Natural killer cell (primary cell): ENCODE results near the gene CGB5. TPM values are rescaled to one million over a fixed set of nuclear protein-coding genes. Genes with fewer than 3 reads are reported as not detected.
A peak's percentile ranks its signal among the peaks of the same experiment; 100 is the strongest.

Experiments used
- ATAC-seq, 3 donors: fragments of 150-1000 bp in 2 of 3; fragments of 200-7000 bp in 1 of 3; cut with Tn5 transposase; 1 replicate in 1 of 3; 2 replicates in 2 of 3; pipeline ENCODE4 v1.10.0; 2021; ENCODE audit warnings: mild to moderate bottlenecking in 2 of 3, moderate library complexity in 2 of 3
- DNase-seq, 2 donors: peaks; one replicate each; pipeline versions ENCODE4 v3.0.0 to v3.0.0-alpha.2; 2013 to 2021; ENCODE audit warnings: mixed read lengths in 1 of 2
- H3K27ac ChIP-seq: one replicate; pipeline ENCODE4 v1.5.1; 2013; ENCODE audit warnings: mild to moderate bottlenecking, low read length
- H3K27me3 ChIP-seq: one replicate; pipeline ENCODE4 v1.6.1; 2013; ENCODE audit warnings: low read length; ENCODE audit not compliant: control insufficient read depth, insufficient read depth
- H3K36me3 ChIP-seq: one replicate; pipeline ENCODE4 v1.6.1; 2013; ENCODE audit warnings: low read length; ENCODE audit not compliant: control insufficient read depth, insufficient read depth
- H3K4me1 ChIP-seq: one replicate; pipeline ENCODE4 v1.6.1; 2013; ENCODE audit warnings: low read length; ENCODE audit not compliant: control insufficient read depth, insufficient read depth
- H3K4me3 ChIP-seq: one replicate; pipeline ENCODE4 v1.5.1; 2013; ENCODE audit warnings: low read length
- H3K9me3 ChIP-seq: one replicate; pipeline ENCODE4 v1.6.1; 2013; ENCODE audit warnings: low read length; ENCODE audit not compliant: control insufficient read depth, insufficient read depth
- H3K27ac Mint-ChIP-seq, 2 donors: one replicate each; pipeline ENCODE4 v1.8.0; 2022; ENCODE audit warnings: mild to moderate bottlenecking in 2 of 2, mixed read lengths in 2 of 2, moderate library complexity in 1 of 2
- H3K27me3 Mint-ChIP-seq, 2 donors: one replicate each; pipeline ENCODE4 v1.8.0; 2022; ENCODE audit warnings: low read depth in 2 of 2, mixed read lengths in 2 of 2
- H3K36me3 Mint-ChIP-seq: one replicate; pipeline ENCODE4 v1.8.0; 2022; ENCODE audit warnings: mixed read lengths
- H3K4me1 Mint-ChIP-seq, 2 donors: one replicate each; pipeline ENCODE4 v1.8.0; 2022; ENCODE audit warnings: mixed read lengths in 2 of 2
- H3K4me3 Mint-ChIP-seq: one replicate; pipeline ENCODE4 v1.8.0; 2022; ENCODE audit warnings: mild to moderate bottlenecking, moderate library complexity, mixed read lengths
- H3K9me3 Mint-ChIP-seq, 2 donors: one replicate each; pipeline ENCODE4 v1.8.0; 2022; ENCODE audit warnings: mixed read lengths in 2 of 2
- CTCF ChIP-seq: fragments of 200-600 bp; IDR thresholded peaks from one replicate; pipeline ENCODE4 v1.8.0; 2022; ENCODE audit warnings: antibody characterized with exemption
- WGBS: methylation state at CpG from one replicate; pipeline ENCODE4 v1.1.7; 2013; ENCODE audit warnings: missing lambda C conversion rate; ENCODE audit not compliant: insufficient coverage; 5-methylcytosine and 5-hydroxymethylcytosine counted together
- intact Hi-C: fragments of 100-400 bp; cut with micrococcal nuclease; formaldehyde crosslinking; loops from one replicate; pipeline ENCODE4 v1.14.2; 2022
- total RNA-seq, 4 donors: library from RNA; stranded (reverse); fragments of 120-200 nt in 1 of 4; gene quantifications; one replicate each; pipeline versions ENCODE4 v1.2.3 to v1.2.4, GENCODE V29; 2013 to 2022

Gene CGB5
- total RNA-seq, 3 donors from 2014 or later (not counting 1 experiment from before 2014, with no cell fraction given), result not detected

- DNase-seq (no peak), ATAC-seq (no peak)
- Mint-ChIP-seq H3K27me3 (peaks cover 0 to 3% of the 10 kb centered on the region in 2 donors), H3K27ac (peak overlapping the region; percentile 96), H3K9me3 (no peaks in the 10 kb centered on the region), H3K36me3 (no peaks in the 10 kb centered on the region), H3K4me1 (peaks cover 29 to 45% of the 10 kb centered on the region in 2 donors), H3K4me3 (peak overlapping the region; percentile 99)
- TF ChIP-seq CTCF, result no peak
- Histone ChIP-seq H3K9me3 (no peaks in the 10 kb centered on the region), H3K4me3 (peak overlapping the region; percentile 76), H3K27ac (peak overlapping the region; percentile 78), H3K4me1 (peaks cover 24% of the 10 kb centered on the region), H3K27me3 (no peaks in the 10 kb centered on the region), H3K36me3 (peaks cover 13% of the 10 kb centered on the region)
- intact Hi-C loops, result no loop called here
- 1% methylated on average over 14 of the region's 14 CpGs for WGBS
Observed at GRCh38 chr19:49085868-49086232, 42.2 kb downstream of the CGB5 start.

- no peak for TF ChIP-seq CTCF
- ATAC-seq, result no peak
- H3K4me3 Mint-ChIP-seq, result peak overlapping the region; percentile 99
- no peaks in the 10 kb centered on the region for H3K27me3 ChIP-seq
- peaks cover 16% of the 10 kb centered on the region for H3K36me3 ChIP-seq
- DNase-seq, result no peak
- no peaks in the 10 kb centered on the region for H3K36me3 Mint-ChIP-seq
- H3K27ac Mint-ChIP-seq, result peak overlapping the region; percentile 96
- WGBS, result 54% methylated on average over 11 of the region's 11 CpGs
- peaks cover 24% of the 10 kb centered on the region for H3K4me1 ChIP-seq
- H3K9me3 Mint-ChIP-seq, result no peaks in the 10 kb centered on the region
- H3K9me3 ChIP-seq, result no peaks in the 10 kb centered on the region
- intact Hi-C loops, result no loop called here
- H3K27ac ChIP-seq, result no peak overlapping the region
- H3K4me1 Mint-ChIP-seq, result peaks cover 29 to 47% of the 10 kb centered on the region in 2 donors
- H3K4me3 ChIP-seq, result peak overlapping the region; percentile 76
- peaks cover 0 to 2% of the 10 kb centered on the region in 2 donors for H3K27me3 Mint-ChIP-seq
Observed at GRCh38 chr19:49086296-49086695, 42.6 kb downstream of the CGB5 start.

GRCh38 chr19:49091391-49092038 is 47.9 kb downstream of the CGB5 start:
- WGBS, result 72% methylated on average over 15 of the region's 17 CpGs
- Mint-ChIP-seq H3K27me3 (no peaks in the 10 kb centered on the region), H3K27ac (peak overlapping the region; percentile 26 to 38), H3K4me3 (no peak overlapping the region), H3K36me3 (no peaks in the 10 kb centered on the region), H3K9me3 (no peaks in the 10 kb centered on the region), H3K4me1 (peaks cover 10 to 34% of the 10 kb centered on the region in 2 donors)
- ATAC-seq, result peak in 1 of 3 donors; percentile 26
- H3K4me1 ChIP-seq, result peaks cover 8% of the 10 kb centered on the region
- no peak overlapping the region for H3K27ac ChIP-seq
- TF ChIP-seq CTCF, result no peak
- no peak for DNase-seq
- H3K36me3 ChIP-seq, result peaks cover 41% of the 10 kb centered on the region
- no peaks in the 10 kb centered on the region for H3K9me3 ChIP-seq
- intact Hi-C loops, result no loop called here
- no peaks in the 10 kb centered on the region for H3K27me3 ChIP-seq
- H3K4me3 ChIP-seq, result no peak overlapping the region

- H3K27me3 ChIP-seq, result no peaks in the 10 kb centered on the region
- no peak overlapping the region for H3K27ac Mint-ChIP-seq
- ATAC-seq (no peak), DNase-seq (no peak)
- 95% methylated on average over 6 of the region's 6 CpGs for WGBS
- intact Hi-C loops, result no loop called here
- no peaks in the 10 kb centered on the region for H3K4me1 ChIP-seq
- no peak overlapping the region for H3K27ac ChIP-seq
- H3K27me3 Mint-ChIP-seq, result no peaks in the 10 kb centered on the region
- H3K9me3 ChIP-seq, result no peaks in the 10 kb centered on the region
- TF ChIP-seq CTCF, result no peak
- H3K4me3 ChIP-seq, result no peak overlapping the region
- peaks cover 48% of the 10 kb centered on the region for H3K36me3 ChIP-seq
- H3K4me3 Mint-ChIP-seq, result no peak overlapping the region
- no peaks in the 10 kb centered on the region for H3K9me3 Mint-ChIP-seq
- peaks cover under 1 to 26% of the 10 kb centered on the region in 2 donors for H3K4me1 Mint-ChIP-seq
- no peaks in the 10 kb centered on the region for H3K36me3 Mint-ChIP-seq
Observed at GRCh38 chr19:49092686-49093085, 49.0 kb downstream of the CGB5 start.
